Stimulated activated CD4-positive, alpha-beta T cell treated with anti-CD3 and anti-CD28 coated beads, Interleukin-1b, Interleukin-23, amount 100 ng/mL, for 24 hours (primary cell): ENCODE results near the gene NAT9.

ENCODE experiments used
- DNase-seq, 4 experiments: peaks; one replicate each; pipeline ENCODE4 v3.0.0-alpha.2; 2020; ENCODE audit warnings: low read depth in 4 of 4, low spot score in 1 of 4

NAT9 gene

DNA sequence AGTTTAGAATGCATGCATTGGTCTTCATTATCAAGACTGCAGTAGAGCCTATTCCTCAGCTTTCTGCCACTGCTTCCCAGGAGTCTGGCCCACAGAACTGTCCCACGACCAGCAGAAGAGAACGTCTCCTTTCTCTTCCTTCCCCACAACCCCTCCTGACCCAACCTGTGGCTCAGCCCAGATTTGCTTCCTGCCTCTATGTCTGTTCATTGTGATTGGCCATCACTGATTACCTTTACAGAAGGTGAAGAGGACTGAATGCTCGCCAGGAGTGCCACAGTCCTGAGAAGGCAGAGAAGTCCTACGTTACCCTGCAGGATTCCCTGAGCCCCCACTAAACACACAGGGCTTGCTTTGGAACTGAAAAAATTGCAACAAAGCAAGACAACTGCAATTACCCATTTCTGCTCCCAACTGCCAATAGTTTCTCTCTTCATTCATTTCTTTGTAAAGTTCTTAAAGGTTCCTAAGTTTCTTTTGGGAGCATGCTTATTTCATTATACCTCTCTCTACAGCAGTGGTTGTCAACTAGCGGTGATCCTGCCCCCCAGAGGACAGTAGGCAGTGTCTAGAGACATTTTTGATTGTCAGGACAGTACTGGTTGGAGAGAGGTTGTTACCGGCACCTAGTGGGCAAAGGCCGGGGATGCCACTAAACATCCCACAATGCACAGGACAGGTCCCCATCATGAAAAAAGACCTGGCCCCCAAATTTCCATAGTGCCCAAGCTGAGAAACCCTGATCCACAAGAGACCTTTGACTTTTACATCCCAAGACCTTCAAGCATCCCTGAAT is 4.5 kb upstream of the NAT9 start:
- DNase-seq, result no peak

DNA sequence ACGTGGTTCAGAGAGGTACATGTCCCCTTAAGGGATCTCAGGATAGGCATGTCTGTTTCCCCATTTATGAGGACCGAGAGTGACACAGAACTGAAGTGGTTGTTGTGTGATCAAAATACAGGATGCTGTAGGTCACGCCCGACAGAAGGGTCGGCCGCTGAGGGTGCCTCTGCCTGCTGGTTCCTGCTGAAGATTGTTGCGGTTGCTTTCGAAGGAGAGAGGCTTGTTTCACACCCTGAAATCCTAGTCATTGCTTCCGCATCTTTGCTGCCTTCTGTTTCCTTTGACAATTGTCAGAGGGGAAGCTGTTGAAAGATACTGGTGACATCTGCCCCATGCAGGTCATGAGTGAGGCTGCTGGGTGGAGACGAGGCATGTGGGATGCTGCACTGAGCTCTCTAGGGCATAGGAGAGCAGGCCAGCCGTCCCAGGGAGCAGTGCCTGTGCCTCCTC is 3.8 kb upstream of the NAT9 start:
- peak in 2 of 4 experiments; percentile 37 to 47 for DNase-seq

DNA sequence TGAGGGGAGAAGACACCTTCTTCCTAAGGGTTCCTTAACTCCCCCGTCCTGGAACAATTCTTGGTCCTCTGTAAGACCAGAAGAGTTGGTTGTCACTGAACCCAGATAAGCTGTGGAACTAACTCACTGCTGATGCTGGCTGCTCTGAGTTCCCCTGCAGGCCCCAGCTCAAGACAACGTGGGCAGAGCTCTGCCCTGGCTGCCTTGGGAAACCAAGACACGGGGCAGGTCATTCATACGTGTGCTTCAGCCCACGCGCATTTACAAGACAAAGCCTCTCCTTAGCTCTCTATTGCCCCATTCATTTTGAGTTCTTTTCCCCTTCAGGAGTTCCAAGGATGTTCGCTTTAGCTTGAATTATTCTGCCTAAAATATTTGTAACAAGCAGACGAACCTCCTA is 3.4 kb upstream of the NAT9 start:
- no peak for DNase-seq

DNA sequence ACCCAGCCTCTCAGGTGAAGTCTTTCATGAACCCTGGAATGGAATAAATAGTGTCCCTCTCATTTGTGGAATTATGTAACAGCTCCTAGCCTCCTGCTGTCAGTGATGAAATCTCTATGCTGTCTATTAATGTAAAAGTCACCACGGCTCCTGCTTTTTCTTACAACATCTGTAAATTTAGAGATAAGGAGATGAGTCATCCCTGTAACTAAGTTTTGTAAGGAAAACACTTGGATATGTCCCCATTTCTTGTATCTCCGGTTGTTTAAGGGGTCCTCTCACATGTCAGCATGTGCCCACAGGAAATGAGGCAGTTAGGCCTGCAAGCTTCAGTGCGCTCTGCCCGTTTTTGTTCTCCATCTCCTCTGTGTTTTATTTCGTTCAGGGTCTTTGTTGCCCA is 2.8 kb upstream of the NAT9 start:
- DNase-seq, result no peak

DNA sequence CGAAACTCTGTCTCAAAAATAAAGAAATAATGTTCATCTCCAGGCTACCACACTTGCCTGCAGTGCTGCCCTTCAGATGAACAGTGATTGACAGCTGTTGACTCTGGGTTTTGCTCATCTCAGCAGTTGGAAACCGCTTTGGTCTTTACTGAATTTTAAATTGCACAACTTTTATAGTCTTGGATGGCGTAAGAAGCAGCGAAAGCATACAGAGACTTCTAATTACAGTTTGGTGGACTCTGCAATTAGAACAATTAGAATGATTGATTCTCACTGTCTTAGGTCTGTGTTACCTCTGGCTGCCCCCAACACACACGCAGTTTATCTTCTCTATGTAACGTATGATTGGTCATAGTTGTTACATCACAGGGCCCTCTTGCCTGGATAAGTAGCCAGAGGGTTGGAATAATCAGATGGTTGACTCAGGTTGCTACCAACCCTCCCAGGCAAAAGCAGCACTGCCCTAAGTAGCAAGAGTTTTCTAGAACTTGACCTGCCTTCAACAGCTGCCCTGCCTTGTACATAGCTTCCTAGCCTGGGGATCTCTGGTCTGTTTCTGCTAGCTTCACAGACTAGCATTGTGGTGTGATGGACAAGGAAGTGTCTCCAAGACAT is 1.9 kb upstream of the NAT9 start:
- no peak for DNase-seq

DNA sequence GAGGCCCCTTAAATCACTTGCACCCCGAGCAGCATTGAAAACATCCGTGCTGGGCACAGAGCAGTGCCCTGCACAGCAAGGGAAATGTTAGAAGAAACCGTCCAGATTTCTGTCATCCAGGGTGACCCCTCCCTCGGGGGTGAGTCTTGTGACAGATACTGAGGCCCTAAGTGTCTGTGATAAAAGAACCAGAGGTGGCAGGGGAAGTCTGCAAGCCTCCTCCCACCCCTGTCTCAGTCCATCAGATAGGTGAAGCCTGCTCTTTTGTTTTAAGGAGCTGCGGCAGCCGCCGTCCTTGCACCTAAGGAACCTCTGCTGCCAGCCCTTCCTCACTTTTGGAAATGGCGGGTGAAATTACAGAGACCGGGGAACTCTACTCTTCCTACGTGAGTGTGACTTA is 845 bp upstream of the NAT9 start:
- DNase-seq, result no peak

DNA sequence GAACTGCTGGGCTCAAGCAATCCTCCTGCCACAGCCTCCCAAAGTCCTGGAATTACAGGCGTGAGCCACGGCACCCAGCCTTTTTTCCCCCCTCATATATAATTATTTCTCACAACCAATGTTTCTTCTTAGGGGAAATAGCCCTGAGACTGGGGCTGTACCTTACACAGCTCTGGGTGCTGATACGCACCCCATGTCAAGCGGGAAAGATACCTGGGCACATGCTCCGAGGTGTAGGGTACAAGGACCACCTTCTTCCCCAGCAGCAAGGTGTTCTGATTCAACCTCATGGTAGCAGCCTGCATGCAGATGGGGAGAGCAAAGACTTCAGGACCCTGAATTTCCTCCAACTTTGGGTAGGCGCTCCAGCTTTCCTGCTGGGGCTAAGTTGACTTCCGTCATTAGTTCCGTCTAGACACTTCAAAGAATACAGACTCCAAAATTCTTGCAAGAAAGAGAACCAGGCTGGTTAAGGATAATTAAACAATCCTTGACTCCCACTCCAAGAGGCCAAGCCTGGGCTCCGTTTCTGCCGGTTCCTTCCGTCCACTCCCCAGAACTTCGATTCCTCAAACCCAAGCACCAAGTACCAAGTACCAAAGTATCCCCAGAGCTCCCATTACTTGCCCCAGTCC is 619 bp downstream of the NAT9 start:
- no peak for DNase-seq

DNA sequence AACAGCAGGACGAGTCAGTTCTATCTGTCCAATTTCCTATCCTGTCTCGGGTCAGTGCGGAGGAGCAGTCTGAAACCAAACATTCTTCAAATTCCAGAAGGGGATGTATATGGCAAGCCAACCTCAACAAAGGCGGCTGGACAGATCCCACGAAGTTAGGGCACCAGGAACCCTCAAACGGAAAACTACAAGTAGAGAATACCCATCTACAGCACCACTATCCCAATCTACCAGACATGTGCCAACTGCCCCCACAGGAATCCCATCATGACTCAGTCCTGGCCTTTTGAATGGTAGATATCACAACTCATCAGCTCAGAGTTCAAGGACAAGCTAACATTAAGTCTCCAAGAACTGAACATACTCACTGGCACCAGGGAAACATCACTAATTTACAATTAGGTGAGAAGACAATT is 2.3 kb downstream of the NAT9 start:
- DNase-seq, result no peak

DNA sequence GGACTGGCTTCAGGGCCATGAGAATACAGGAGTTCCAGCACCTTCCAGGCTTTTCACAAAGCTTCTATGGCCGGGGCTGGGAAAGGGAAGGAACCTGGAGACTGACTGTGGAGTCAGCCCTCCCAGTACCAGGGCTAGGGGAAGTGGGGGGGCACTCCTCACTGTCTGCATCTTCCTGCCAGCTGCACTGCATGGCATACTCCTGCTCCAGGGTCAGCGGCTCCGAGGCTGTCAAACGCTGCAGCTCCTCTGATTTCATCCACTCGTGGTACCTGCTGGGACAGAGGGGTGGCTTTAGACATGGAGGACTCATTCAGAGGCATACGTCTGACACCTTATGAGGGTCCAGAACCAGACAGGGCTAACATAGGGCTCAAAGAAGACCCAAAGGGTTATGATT is 2.7 kb downstream of the NAT9 start:
- no peak for DNase-seq

DNA sequence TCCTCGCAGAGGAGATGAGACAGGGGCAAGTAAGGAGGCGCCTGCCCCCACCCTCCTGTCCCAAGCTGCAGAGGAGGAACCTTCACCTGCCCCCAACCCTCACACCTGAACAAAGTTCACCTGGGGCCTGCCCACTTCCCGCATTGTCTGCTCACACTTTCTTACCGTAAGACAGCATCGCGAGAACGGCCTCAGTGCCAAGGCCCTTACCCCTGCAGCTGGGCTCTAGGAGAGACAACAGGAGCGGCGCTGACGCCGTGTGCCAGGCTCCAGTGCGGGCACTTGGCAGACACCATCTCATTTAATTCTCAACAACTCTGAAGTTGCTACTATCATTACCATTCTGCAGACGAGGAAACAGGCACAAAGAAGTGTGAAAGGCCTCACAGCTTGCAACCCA is 4.1 kb downstream of the NAT9 start:
- DNase-seq, result no peak

DNA sequence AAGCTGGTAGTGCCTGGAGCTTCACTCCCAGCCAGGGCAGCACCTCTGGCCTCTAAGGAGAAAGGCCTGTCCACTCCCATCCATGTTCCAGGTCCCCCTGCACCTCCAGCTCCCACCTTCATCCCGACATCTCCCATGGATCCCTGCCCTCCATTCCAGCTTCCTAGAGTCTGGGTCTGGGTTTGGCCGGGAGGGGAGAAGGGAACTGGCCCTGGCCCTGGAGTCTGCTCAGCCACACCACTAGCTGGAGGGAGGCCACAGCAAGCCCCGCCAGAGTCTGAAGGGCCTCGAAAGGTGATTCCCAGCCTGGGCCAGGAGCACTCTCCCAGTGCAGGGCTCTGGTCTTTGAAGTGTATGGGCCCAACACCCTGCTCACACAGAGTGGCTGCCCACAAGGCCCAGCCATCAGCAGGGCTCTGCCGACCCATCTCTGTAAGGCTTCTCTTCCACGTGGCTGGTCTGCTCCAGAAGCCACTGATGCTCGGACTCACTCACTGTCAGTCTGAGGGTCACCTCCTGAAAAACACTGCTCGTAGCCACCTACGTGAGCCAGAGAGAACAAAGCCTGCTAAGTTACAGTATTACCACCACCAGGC is 4.7 kb downstream of the NAT9 start:
- DNase-seq, result no peak

DNA sequence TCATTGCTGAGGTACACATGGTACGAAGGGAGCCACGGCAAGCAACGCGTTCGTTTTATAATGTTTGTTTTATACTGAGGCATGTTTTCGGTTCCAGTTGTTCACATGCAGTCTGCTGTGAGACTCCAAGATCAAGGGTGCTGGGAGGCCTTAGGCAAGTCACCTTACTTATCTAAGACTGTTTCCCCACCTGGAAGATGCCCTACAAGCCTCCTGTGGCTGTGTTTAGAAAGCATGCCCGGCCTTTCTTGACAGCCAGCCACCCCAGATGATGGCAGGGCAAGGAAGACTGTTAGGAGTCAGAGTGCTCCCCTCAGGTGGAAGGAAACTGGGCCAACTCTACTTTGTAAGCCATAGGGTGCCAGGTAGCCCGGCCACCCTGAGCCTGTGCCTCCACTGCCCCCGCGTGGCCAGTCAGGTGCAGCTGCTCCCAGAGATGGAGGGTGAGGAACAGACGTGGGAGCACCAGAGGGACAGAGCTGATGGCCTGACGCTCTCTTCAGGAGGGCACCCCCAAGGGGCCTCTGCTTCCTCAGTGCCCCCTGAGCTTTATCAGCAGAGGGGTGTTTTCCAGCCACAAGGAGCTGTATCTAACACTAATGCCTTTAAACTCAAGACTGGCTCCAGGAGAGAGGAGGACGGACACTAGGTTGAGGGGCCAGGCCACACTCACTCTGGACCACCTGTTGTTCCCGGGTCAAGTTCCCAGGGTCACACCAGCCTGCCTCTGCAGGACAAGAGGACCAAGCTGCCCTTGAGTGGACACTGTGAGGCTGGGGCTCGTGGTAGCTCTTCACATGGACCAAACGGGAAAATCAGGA is 5.4 kb downstream of the NAT9 start:
- peak in 2 of 4 experiments; percentile 58 to 59 for DNase-seq

DNA sequence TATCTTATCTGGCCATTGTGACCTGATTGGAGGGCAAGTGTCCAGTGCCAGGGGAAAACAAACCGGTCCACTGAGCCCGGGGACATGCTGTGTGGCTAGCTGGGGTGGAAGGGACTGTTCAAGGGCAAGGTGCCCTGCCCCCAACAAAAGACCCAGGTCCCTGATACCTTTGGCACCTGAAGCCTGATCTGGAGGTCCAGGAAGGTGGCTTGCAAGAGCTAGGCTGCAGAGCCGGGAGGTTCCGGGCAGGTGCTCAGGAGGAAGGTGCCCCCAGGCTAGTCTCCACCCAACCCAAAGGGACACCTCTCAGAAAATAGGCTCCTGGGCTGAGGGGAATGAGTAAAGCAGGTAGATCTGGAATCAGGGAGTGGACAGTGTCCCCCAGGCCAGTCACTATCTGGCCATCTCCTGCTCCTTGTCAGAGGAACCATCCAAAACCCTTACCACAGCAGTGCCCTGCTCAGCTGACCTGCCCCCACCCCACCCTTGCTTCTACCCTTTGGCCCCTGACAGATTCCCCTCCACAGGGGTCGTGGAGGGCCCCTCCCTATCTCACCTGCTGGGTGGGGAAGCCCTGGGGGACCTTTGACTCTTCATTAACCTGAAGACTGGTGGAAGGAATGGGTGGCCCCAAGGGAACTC is 6.2 kb downstream of the NAT9 start:
- no peak for DNase-seq

DNA sequence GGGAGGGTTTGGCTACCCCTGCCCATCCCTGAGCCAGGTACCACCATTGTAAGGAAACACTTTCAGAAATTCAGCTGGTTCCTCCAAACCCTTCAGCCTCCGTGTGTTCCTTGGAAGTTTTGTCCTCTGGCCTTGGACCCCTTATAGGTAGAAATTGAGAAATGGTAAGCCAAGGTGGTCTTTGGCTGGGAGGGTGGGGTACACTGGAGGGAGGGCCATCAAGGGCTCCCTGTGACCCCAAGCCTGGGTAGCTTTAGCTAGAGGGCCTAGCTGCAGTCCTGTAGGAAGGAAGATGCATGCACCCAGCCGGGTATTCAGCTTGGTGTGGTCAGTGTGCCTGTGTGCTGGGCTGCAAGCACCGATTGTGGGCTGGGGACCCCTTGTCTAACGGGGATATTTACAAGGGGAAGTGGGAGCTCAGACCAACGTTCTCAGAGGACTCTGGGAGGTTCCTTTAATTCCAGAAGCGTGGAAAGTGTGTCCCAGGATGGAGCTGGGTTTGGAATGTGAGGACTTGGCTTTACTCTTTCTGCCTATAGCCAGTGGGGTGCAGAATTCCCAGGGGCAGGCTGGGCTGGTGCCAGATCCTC is 6.8 kb downstream of the NAT9 start:
- DNase-seq, result no peak

DNA sequence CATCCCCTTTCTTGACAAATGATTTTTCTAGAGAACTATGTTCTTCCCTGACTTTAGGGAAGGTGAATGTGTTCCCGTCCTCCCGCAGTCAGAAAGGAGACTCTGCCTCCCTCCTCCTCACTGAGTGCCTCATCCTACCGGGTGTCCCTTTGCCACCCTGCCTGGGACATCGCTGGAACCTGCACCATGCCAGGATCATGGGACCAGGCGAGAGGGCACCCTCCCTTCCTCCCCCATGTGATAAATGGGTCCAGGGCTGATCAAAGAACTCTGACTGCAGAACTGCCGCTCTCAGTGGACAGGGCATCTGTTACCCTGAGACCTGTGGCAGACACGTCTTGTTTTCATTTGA is 7.4 kb downstream of the NAT9 start:
- DNase-seq, result no peak

DNA sequence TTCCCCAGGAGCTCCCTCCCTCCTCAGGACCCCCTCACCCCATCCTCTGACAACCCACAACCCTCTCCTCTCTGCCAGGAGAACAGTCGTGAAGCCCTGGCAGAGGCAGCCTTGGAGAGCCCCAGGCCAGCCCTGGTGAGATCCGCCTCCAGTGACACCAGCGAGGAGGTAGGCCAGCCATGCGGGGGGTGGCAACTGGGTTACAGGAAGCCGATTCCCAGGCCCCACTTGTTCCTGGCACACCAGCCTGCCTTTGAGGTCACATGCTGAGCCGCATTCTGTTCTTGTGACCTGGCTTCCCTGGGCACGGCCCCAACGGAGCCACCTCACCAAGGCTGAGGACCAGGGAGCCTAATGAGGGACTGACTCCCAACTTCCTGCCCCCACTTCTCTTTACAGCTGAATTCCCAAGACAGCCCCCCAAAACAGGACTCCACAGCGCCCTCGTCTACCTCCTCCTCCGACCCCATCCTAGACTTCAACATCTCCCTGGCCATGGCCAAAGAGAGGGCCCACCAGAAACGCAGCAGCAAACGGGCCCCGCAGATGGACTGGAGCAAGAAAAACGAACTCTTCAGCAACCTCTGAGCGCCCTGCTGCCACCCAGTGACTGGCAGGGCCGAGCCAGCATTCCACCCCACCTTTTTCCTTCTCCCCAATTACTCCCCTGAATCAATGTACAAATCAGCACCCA is 7.9 kb downstream of the NAT9 start:
- DNase-seq, result no peak

DNA sequence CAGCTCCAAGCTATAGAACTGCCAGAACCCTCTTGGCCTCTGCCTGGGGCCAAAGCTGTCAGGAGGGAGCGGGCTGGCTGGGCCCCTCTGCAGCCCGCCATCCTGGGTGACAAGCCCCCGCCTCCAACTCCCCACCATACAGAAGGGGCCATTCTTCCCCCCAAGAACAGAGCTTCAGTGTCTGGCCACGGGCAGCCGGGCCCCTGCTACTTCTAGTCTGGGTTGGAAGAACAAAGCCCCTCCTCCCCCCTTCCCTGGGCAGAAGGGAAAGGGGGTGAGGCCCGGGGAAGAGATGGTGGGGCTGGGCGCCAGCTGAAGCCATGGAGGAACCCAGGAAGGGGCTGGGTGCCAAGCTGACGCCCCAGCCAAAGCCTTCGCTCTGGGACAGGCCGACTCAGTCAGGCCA is 9.0 kb downstream of the NAT9 start:
- no peak for DNase-seq

DNA sequence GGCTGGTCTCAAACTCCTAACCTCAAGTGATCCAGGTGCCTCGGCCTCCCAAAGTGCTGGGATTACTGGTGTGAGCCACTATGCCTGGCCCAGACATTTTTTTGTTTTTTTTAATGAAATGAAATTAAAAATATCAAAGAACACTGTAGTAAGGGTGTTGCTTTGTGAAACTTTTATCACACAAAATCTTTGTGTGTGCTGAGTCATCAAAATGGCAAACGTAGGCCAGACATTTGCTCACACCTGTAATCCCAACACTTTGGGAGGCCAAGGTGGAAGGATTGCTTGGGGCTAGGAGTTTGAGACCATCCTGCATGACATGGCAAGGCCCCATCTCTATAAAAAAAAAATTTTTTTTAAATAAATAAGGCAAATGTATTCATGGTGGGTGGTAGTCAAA is 9.7 kb downstream of the NAT9 start:
- no peak for DNase-seq

DNA sequence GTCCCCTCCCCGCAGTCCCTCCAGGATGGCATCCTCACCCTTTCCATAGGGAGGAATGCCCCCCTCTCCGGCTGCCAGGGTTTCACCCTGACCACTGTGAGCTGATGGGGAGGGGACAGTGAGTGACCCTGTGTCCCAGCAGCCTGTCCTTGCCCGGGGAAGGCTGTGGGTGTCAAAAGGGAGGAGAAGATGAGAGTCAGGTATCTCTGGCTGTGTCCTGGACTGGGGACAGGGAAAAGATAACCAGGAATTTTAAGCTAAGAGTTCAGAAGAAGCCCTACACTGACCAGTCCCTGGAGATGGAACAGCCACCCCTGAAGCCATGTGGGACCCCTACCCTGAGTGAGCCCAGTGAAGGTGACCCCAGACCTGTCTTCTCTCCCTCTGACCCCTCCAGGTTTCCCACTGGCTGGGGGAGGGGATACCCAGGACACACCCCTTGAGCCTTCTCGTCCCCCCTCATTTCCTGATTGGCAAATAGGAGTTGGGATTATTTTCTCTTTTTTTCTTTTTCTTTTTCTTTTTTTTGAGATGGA is 11.3 kb downstream of the NAT9 start:
- no peak for DNase-seq
